GM23338 (cell line): ENCODE results near the gene YTHDF1. TPM values are rescaled to one million over a fixed set of nuclear protein-coding genes. Genes with fewer than 3 reads are reported as not detected.
A peak's percentile ranks its signal among the peaks of the same experiment; 100 is the strongest.

ENCODE experiments used
- ATAC-seq: fragments of 200-7000 bp; cut with Tn5 transposase; 3 replicates; pipeline ENCODE4 v1.9.1; 2020
- DNase-seq: peaks from one replicate; pipeline ENCODE4 v3.0.0-alpha.2; 2015; ENCODE audit warnings: low spot score
- H2AFZ ChIP-seq: fragments of 200-600 bp; sonication (generic); 2 replicates; pipeline ENCODE4 v1.8.0; 2016; ENCODE audit warnings: antibody characterized with exemption, mild to moderate bottlenecking, moderate library complexity
- H3F3A ChIP-seq: fragments of 200-600 bp; sonication (generic); replicated peaks from 2 replicates; pipeline ENCODE4 v1.8.0; 2017; ENCODE audit warnings: antibody characterized with exemption, mixed run types, low read depth
- H3K27ac ChIP-seq: fragments of 200-600 bp; sonication (generic); 2 replicates; pipeline ENCODE4 v1.6.1; 2016; ENCODE audit warnings: low read depth
- H3K27me3 ChIP-seq: fragments of 200-600 bp; sonication (generic); 2 replicates; pipeline ENCODE4 v1.8.0; 2016; ENCODE audit warnings: mild to moderate bottlenecking, mixed run types, moderate library complexity; ENCODE audit not compliant: insufficient read depth
- H3K36me3 ChIP-seq: fragments of 200-600 bp; sonication (generic); 2 replicates; pipeline ENCODE4 v1.8.0; 2016; ENCODE audit warnings: mild to moderate bottlenecking; ENCODE audit not compliant: insufficient read depth
- H3K4me1 ChIP-seq: fragments of 200-600 bp; sonication (generic); 2 replicates; pipeline ENCODE4 v1.8.0; 2016; ENCODE audit warnings: mild to moderate bottlenecking, moderate library complexity; ENCODE audit not compliant: insufficient read depth
- H3K4me2 ChIP-seq: fragments of 200-600 bp; sonication (generic); 2 replicates; pipeline ENCODE4 v1.7.1; 2017; ENCODE audit warnings: mixed run types
- H3K4me3 ChIP-seq: fragments of 200-600 bp; sonication (generic); 2 replicates; pipeline ENCODE4 v1.6.1; 2016; ENCODE audit warnings: mixed run types
- H3K79me2 ChIP-seq: fragments of 200-600 bp; sonication (generic); replicated peaks from 2 replicates; pipeline ENCODE4 v1.8.0; 2017; ENCODE audit warnings: mild to moderate bottlenecking; ENCODE audit not compliant: insufficient read depth
- H3K9me2 ChIP-seq: fragments of 200-600 bp; sonication (generic); 2 replicates; pipeline ENCODE4 v1.8.0; 2017; ENCODE audit not compliant: insufficient read depth
- H4K20me1 ChIP-seq: fragments of 200-600 bp; sonication (generic); replicated peaks from 2 replicates; pipeline ENCODE4 v1.8.0; 2017; ENCODE audit warnings: mild to moderate bottlenecking; ENCODE audit not compliant: insufficient read depth
- H3K27ac Mint-ChIP-seq: 2 replicates; pipeline ENCODE4 v1.8.0; 2020; ENCODE audit warnings: inconsistent platforms, mild to moderate bottlenecking, moderate library complexity, mixed read lengths
- H3K27me3 Mint-ChIP-seq: 3 replicates; pipeline ENCODE4 v1.8.0; 2022; ENCODE audit warnings: low read depth, mild to moderate bottlenecking, moderate library complexity, mixed read lengths, inconsistent platforms; ENCODE audit not compliant: insufficient read depth, poor library complexity
- H3K36me3 Mint-ChIP-seq: 3 replicates; pipeline ENCODE4 v1.8.0; 2021; ENCODE audit warnings: low read depth, mild to moderate bottlenecking, inconsistent platforms, moderate library complexity, mixed read lengths
- H3K4me1 Mint-ChIP-seq: 3 replicates; pipeline ENCODE4 v1.8.0; 2020; ENCODE audit warnings: mild to moderate bottlenecking, inconsistent platforms, mixed read lengths
- H3K4me3 Mint-ChIP-seq: 3 replicates; pipeline ENCODE4 v1.8.0; 2021; ENCODE audit warnings: moderate library complexity, mild to moderate bottlenecking, inconsistent platforms, mixed read lengths
- H3K9me3 Mint-ChIP-seq: 3 replicates; pipeline ENCODE4 v1.8.0; 2020; ENCODE audit warnings: moderate library complexity, mild to moderate bottlenecking, inconsistent platforms, mixed read lengths
- CREB1 ChIP-seq: fragments of 250-450 bp; sonication (Bioruptor Pico); IDR thresholded peaks from 2 replicates; pipeline ENCODE4 v1.5.0; 2020; ENCODE audit warnings: low read depth, mild to moderate bottlenecking, moderate library complexity
- ETS1 ChIP-seq: IDR thresholded peaks from 2 replicates; pipeline ENCODE4 v1.6.1; 2016; ENCODE audit warnings: antibody characterized with exemption
- EZH2 ChIP-seq: fragments of 200-600 bp; sonication (generic); IDR thresholded peaks from one replicate; pipeline ENCODE4 v1.8.0; 2017; ENCODE audit warnings: antibody characterized with exemption, mild to moderate bottlenecking, low read depth; ENCODE audit not compliant: unreplicated experiment
- EZH2phosphoT487 ChIP-seq: fragments of 200-600 bp; sonication (generic); IDR thresholded peaks from one replicate; pipeline ENCODE4 v1.8.1; 2018; ENCODE audit warnings: antibody characterized with exemption; ENCODE audit not compliant: unreplicated experiment
- JUNB ChIP-seq: IDR thresholded peaks from one replicate; pipeline ENCODE4 v1.6.1; 2016; ENCODE audit warnings: antibody characterized with exemption; ENCODE audit not compliant: unreplicated experiment
- NANOG ChIP-seq: IDR thresholded peaks from 2 replicates; pipeline ENCODE4 v1.6.1; 2016; ENCODE audit warnings: antibody characterized with exemption, borderline replicate concordance
- POLR2AphosphoS5 ChIP-seq: IDR thresholded peaks from 2 replicates; pipeline ENCODE4 v1.6.1; 2016; ENCODE audit warnings: antibody characterized with exemption, low read depth
- REST ChIP-seq: IDR thresholded peaks from one replicate; pipeline ENCODE4 v1.6.1; 2018; ENCODE audit warnings: antibody characterized with exemption; ENCODE audit not compliant: unreplicated experiment
- STAT1 ChIP-seq: IDR thresholded peaks from one replicate; pipeline ENCODE4 v1.6.1; 2016; ENCODE audit warnings: antibody characterized with exemption; ENCODE audit not compliant: unreplicated experiment
- ZNF114 ChIP-seq: fragments of 250-450 bp; sonication (Bioruptor Pico); IDR thresholded peaks from 2 replicates; pipeline ENCODE4 v1.5.0; 2020; ENCODE audit warnings: mild to moderate bottlenecking, moderate library complexity
- ZNF331 ChIP-seq: fragments of 250-450 bp; sonication (Bioruptor Pico); IDR thresholded peaks from 2 replicates; pipeline ENCODE4 v1.5.0; 2020; ENCODE audit warnings: low read depth, mild to moderate bottlenecking, moderate library complexity
- ZNF462 ChIP-seq: fragments of 250-450 bp; sonication (Bioruptor Pico); IDR thresholded peaks from 2 replicates; pipeline ENCODE4 v1.5.0; 2020; ENCODE audit warnings: mild to moderate bottlenecking, moderate library complexity
- polyA plus RNA-seq: library from polyadenylated mRNA; unstranded; fragments of >200 nt; fragmentation: Nextera tagmentation; extraction: Ambion mirVana; gene quantifications from 2 replicates; pipeline ENCODE4 v1.2.1, GENCODE V29; 2016
- total RNA-seq: library from RNA; depleted of rRNA; stranded (reverse); fragments of >200 nt; shearing (Covaris generic); gene quantifications from 2 replicates; pipeline ENCODE4 v1.2.3, GENCODE V29; 2014
- TF ChIP-seq, protein P1 (sequence below), 2 experiments: fragments of 200-600 bp in 1 of 2; sonication (generic) in 1 of 2; conservative IDR thresholded peaks; 2 replicates each; pipeline versions ENCODE4 v1.5.1 to v1.6.1; 2016 to 2017; ENCODE audit warnings: antibody characterized with exemption in 2 of 2, low read depth in 2 of 2, mild to moderate bottlenecking in 2 of 2, moderate library complexity in 1 of 2

Gene YTHDF1
- total and polyA plus RNA-seq, 2 experiments from 2014 or later, result 30.9 to 64.3 TPM

DNA sequence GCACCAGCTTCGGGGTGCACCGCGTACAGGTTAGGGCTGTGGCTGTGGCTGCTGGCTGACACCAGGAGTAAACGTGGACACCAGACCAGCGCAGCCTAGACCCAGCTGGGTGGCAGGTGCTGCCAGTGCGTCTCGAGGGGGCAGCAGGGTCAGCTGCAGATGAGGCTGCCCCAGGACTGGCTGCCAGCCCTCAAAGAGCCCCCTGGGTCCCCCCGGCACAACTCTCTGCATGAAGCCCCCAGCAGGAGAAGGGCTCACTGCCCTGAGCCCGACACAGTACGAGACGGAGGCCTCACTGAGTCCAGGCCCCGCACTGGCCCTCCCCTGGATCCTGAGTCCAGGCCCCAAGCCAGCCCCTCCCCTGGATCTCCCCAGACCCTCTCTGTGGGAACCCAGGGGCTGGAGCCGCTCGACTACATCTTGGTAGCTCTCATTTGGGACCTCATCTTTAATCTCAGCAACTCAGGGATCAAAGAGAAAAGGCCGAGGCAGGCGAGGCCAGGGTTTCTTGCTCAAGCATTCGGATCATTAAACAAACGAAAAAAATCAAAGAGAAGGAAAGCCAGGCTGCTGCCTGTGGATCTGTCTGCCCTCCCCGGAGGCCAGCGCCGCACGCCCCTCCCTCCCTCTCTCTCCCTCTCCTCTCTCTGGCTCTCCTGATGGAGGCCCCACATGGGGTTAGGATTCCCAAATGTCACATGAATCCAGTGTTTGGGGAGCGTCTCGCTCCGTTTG lies 45.3 kb upstream of the YTHDF1 start:
- no peak overlapping the region for H3K4me2 ChIP-seq
- TF ChIP-seq EZH2 (no peak), ZNF114 (CRISPR knock-in tag) (no peak), ZNF462 (no peak), ETS1 (no peak), JUNB (no peak), REST (no peak), ZNF331 (CRISPR knock-in tag) (no peak), EZH2phosphoT487 (no peak), NANOG (no peak), POLR2AphosphoS5 (no peak), STAT1 (no peak), CREB1 (CRISPR knock-in tag) (no peak)
- TF ChIP-seq, protein P1, sequence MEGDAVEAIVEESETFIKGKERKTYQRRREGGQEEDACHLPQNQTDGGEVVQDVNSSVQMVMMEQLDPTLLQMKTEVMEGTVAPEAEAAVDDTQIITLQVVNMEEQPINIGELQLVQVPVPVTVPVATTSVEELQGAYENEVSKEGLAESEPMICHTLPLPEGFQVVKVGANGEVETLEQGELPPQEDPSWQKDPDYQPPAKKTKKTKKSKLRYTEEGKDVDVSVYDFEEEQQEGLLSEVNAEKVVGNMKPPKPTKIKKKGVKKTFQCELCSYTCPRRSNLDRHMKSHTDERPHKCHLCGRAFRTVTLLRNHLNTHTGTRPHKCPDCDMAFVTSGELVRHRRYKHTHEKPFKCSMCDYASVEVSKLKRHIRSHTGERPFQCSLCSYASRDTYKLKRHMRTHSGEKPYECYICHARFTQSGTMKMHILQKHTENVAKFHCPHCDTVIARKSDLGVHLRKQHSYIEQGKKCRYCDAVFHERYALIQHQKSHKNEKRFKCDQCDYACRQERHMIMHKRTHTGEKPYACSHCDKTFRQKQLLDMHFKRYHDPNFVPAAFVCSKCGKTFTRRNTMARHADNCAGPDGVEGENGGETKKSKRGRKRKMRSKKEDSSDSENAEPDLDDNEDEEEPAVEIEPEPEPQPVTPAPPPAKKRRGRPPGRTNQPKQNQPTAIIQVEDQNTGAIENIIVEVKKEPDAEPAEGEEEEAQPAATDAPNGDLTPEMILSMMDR (conservative IDR thresholded peaks at IDR 0.05; ENCODE audit: low read depth in 2 of 2), result no peak
- H3K36me3 ChIP-seq, result no peaks in the 10 kb centered on the region
- ATAC-seq (peak; percentile 29), DNase-seq (no peak)
- no peaks in the 10 kb centered on the region for H3K79me2 ChIP-seq
- H3K27me3 ChIP-seq, result 0 out of 2 replicates have a peak, but pooled peaks cover under 1% of the 10 kb centered on the region
- no peaks in the 10 kb centered on the region; the same call in 2 of the 3 replicates for H3K36me3 Mint-ChIP-seq
- H2AFZ ChIP-seq, result peak overlapping the region; percentile 32; the same call in 1 of the 2 replicates
- no peaks in the 10 kb centered on the region for H3K9me2 ChIP-seq
- no peaks in the 10 kb centered on the region for H4K20me1 ChIP-seq
- H3K27me3 Mint-ChIP-seq, result peaks cover 36% of the 10 kb centered on the region
- H3K4me1 ChIP-seq, result no peaks in the 10 kb centered on the region; the same call in 1 of the 2 replicates
- no peaks in the 10 kb centered on the region for H3F3A ChIP-seq
- peaks cover 13% of the 10 kb centered on the region for H3K4me1 Mint-ChIP-seq
- H3K27ac ChIP-seq, result no peak overlapping the region
- no peak overlapping the region for H3K27ac Mint-ChIP-seq
- no peak overlapping the region for H3K4me3 ChIP-seq
- no peaks in the 10 kb centered on the region for H3K9me3 Mint-ChIP-seq
- no peak overlapping the region for H3K4me3 Mint-ChIP-seq
